Tongue (tissue), 3 donors: ENCODE data around the gene RNF213. TPM values are rescaled to one million over a fixed set of nuclear protein-coding genes. Genes with fewer than 3 reads are reported as not detected.

Experiments
- DNase-seq: peaks from one replicate; pipeline ENCODE4 v3.0.0-alpha.2; 2015
- small RNA-seq: library from RNA; depleted of rRNA; stranded (forward); fragments of <200 nt; gene quantifications from one replicate; pipeline ENCODE3, GENCODE V24; 2014; ENCODE audit warnings: low replicate concordance
- total RNA-seq: library from RNA; depleted of rRNA; stranded (reverse); fragments of >200 nt; gene quantifications from one replicate; pipeline ENCODE4 v1.2.3, GENCODE V29; 2014

Gene RNF213
- total RNA-seq, 1 donor from 2014 or later = 66.8 TPM

DNA sequence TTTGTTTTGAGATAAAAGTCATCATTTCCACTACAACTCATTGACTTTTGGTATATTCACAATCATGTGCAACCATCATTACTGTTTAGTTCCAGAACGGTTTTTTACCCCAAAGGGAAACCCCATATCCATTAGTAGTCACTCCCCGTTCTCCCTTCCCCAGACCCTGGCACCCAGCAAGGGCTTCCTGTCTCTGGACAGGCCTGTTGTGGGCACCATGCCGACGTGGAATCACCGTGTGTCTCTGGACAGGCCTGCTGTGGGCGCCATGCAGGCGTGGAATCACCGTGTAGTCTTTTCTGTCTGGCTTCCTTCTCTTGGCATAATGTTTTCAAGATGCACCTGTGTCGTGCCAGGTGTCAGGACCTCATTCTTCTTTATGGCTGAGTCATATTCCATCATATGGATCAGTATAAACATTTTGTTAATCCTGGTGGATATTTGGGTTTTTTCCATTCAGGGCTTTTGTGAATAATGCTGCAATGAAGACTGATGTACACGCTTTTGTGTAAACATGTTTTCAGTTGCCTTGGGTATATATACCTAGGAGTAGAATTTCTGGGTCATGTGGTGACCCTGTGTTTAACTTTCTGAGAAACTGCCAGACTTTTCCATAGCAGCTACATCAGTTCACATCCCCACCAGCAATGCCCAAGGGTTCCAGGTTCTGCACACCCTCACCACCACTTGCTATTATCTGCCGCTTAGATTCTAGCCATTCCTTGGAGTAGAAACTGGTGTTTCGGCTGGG lies 173.4 kb downstream of the RNF213 start:
- no peak for DNase-seq

DNA sequence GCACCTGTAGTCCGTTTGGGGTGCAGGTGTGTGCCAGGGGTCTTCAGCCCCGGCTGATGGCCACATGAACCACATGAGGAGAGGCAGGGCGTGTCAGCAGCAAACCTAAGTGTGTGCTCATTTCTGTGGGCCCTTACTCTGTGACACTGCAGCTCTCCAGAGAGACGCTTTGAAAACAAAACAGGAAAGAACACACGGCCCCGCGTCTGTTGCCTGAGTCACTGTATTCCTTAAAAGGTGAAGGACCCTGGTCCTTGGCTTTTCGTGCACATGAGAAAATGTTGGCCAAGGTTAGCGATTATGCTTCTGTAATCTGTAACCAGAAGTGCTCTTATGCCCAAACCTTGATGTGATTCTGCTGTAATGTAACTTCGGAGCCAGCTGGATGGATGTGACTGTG lies 176.9 kb downstream of the RNF213 start:
- no peak for DNase-seq

DNA sequence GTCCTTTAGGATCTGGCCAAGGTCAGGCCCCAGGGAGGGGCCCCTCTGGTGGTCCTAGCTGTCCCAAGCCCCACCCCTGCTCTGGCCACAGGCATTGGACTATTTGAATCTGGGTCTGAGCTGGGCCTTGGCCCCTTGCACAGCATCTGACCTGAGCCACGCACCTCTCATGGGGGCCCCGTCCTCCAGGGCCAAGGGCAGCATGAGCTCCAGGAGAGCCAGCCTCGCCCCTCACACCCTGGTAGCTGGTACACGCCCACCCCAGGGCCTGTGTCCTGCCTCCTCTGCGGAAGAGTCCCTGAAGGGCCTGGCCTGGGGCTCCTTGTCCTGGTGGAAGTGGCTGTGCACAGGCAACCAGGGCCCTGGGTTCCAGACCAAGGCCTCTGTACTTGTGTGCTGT lies 178.2 kb downstream of the RNF213 start:
- no peak for DNase-seq

DNA sequence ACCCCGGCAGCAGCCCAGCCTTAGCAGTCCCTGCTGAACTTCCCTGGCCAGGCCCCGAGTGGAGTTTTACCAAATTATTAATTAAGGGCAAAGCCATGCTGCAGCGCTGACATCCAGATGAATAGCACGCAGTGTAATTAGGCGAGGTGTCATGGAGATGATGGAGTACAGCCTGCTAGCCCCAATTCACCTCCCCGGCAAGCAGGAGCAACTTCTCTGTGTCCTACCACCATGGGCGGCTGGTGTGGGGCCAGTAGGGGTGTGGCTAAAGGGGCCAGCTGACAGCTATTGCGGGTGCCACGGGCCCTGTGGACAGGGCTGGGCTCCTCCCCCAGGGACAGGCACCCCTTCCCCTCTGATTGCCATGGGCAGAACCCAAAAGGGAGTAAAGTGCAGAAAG lies 178.8 kb downstream of the RNF213 start:
- DNase-seq = no peak

DNA sequence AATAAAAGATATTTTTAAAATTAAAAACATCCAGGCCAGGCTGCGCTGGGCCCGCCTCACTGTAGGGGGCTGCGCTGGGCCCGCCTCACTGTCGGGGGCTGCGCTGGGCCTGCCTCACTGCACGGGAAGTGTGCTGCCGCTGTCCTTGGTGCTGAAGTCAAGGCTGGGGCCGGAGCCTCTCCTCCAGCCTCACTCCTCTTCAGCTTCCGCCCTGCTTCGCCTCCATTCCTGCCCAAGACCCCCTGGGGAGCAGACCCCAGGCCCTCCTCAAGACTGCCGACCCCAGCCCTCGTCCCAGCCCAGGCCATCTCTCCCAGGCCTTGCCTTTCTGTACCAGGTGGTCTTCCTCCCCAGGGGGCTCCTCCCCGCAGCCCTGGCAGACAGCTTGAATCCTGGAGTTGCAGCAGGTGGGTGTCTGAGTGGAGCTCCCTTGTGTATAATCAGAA lies 180.5 kb downstream of the RNF213 start:
- peak; percentile 89 for DNase-seq

DNA sequence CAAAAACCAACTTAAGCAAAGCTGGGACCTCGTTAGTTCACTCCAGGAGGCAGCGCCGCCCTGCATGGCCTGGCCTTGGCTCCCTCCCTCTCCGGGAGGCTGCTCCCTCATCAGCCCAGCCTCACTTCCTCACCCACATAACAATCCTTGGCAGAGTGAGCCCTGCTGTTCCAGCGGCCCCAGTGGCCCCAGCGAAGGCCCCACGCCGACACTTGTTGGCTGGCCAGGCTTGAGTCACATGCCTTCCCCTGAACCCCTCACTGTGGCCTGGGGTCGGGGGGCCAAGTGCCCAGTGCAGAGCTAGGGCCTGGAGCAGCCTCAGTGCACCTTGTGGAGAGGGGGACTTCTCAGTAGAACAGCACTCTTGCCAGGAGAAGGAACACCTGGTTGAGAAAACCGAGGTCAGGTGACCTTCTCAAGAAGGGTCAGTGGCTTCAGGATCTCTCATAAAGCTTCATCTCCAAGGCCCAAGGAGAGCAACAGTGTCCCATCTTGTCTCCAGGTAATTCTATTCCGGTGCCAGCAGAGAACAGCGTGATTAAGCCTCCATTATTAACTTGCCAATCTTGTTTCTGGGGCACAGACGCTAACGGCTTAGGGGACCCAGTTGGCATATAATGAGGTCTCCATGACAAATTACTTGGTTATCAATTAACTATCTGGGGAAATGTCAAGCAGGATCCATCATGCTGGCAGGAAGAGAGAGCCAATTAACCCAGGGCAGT lies 181.1 kb downstream of the RNF213 start:
- no peak for DNase-seq

DNA sequence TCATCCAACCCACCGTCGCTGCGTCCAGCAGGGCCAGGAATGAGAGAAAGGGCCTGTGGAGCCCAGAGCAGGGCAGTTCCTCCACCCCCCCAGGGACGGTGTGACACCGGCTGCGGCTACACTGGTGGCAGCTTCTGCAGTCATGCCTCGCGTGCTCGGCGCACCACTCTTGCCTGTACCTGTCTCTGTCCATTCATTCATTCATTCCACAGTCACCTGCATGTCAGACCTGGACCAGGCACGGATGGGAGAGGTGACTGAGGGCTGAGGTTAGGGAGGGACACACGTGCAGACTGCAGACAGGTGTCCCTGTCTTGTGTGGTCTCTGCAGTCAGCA lies 181.6 kb downstream of the RNF213 start:
- DNase-seq = no peak

DNA sequence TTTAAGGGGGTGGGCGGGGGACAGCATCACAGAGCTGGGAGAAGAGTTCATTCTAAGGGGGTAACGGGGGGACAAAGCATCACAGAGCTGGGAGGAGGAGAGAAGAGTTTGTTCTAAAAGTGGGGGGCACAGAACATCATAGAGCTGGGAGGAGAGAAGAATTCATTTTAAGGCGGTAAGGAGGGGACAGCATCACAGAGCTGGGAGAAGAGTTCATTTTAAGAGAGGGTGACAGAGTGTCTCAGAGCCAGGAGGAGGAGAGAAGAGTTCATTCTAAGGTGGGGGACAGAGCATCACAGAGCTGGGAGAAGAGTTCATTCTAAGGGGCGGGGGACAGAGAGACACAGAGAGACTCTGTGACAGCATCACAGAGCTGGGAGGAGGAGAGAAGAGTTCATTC lies 182.1 kb downstream of the RNF213 start:
- no peak for DNase-seq

DNA sequence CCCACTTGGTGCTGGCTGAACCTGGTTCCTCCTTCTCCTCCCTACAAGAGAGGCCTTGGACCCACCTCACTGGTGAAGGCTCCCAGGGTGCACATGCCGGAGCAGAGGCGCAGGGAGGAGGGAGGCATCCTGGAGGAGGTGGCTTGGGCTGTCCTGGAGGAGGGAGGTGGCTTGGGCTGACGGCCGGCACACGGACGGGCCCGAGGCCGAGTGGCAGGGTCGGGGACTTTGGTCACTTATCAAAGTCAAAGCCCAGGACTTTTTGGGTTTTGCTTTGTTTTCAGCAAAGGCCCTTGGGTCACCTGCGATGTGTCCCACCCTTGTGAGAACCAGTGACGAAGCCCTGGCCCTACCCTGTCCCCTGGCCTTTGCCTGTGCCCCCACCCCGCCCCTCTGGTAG lies 182.8 kb downstream of the RNF213 start:
- DNase-seq = no peak

DNA sequence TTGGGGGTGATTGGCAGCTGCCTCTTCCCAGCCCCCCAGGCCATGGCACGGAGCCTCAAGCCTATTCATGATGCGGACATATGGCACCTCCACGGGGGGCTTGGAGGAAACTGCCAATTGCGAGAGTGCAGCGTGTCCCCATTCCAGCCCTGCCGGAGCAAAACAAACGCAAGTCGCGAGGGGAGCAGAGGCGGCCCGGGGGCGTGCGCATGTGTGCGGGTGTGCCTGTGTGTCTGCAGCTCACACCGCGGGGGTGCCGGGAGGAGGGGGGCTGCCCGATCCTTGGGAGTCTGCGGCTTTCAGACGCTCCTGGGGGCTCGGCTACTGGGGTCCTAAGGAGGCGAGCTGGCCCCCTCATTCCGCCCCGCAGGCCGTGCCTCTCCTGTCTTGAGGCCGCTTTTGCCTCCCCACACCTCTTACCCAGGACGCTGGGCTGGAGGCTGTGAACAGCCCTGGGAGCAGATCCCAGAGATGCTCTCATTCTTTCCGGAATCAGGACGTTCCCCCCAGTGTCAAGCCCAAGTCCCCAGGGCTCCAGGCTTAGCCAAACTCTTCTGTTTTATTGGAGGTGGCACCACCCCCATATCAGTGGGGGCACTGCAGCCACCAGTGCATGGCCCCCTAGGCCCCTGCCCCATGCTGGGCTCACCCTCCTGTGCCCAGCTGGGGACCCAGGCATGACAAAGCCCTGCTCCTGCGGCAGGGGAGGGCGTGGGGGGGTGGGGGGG lies 183.4 kb downstream of the RNF213 start:
- DNase-seq = no peak

DNA sequence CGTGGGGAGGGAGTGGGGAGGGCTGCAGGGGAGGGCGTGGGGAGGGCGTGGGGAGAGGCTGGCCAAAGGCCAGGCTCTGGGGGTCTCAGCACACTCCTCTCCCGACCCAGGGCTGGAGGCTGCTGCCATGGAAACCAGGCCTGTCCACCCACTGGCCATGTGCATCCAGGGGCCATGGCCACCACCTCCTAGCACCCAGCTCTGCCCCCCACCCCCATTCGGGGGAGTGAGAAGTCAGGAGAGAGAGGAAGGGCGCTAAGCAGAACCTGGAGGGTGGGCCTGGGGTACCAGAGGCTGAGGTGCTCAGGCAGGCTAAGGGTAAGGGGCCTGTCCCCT lies 184.0 kb downstream of the RNF213 start:
- DNase-seq = no peak

DNA sequence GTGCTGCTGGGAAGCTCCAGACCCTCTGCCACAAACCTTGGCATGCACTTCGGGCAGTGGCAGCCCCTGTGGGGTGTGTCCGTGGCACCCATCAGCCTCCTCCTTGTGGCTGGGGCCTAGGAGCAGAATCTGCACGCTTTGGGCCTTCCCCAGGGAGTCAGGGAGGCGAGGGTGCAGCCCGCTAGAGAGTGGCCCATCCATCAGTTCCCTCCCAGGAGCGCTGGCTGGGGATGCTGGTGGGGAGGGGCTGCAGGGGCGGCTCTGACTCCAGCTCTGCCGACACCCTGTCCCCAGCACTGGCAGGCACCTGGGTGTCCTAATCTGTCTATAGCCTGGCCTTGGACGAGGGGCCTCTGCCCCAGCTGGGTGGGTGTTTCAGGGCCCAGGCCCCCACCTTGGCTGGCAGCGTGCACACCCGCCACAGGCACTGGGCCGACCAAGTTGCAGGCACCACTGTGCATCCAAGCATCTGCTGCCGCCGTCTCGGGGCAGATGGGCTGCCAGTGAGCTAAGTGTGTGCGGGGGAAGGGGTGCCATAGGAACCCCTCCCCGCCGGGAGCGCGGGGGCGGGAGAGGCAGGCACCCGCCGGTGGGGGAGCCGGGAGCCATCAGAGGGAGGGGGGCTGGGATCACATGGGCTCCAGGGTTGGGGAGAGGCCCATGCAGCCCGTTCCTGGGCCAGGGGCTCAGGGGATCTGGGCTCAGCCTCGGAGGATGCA lies 184.5 kb downstream of the RNF213 start:
- DNase-seq = no peak

DNA sequence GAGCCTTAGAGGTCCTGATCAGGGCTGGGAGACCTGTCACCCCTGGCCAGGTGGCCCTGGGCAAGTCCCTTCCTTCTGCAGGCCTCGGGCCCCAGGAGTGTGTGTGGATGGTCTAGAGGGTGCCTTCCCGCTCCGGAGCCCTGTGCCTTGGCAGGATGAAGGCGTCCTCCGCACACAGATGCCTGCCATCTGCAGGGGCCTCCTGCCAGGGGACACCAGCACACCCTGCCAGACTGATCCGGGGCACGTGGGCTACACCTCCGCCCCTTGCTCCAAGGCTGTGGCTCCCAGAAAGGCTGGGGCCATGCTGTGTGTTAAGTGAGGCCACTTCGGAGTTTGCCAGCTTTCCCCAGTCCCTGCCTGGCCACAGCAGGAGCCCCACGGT lies 185.1 kb downstream of the RNF213 start:
- no peak for DNase-seq

DNA sequence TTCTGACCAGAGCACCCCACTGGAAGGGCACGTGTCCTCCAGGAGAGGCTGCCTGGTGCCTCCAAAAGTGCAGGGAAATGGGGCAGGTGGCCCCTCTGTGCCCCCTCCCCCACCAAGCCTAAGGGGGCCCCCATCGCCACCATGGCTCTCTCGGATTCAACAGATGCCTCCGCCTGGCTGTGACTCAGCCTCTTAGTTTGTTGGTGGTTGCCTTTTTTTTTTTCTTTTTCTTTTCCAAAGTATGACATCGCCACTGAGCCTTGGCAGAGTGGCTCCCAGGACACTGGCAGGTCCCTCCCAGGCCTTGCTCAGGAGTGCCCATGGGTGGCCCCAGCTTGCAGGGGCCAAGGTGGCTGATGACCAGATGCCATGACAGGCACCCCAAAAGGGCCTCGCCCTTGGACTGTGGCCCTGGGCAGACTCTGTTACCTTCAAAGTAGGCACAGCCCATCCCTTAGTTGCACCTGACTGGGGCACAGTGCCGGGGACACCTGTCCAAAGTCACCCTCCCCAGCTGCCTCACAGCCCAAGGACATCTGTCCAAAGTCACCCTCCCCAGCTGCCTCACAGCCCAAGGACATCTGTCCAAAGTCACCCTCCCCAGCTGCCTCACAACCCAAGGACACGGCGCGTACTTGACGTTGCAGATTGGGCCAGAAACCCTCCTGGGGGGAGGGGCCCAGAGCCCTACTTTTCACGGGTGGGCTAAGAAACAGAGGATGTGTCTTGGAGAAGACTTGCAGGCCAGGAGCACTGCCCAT lies 186.2 kb downstream of the RNF213 start:
- no peak for DNase-seq

DNA sequence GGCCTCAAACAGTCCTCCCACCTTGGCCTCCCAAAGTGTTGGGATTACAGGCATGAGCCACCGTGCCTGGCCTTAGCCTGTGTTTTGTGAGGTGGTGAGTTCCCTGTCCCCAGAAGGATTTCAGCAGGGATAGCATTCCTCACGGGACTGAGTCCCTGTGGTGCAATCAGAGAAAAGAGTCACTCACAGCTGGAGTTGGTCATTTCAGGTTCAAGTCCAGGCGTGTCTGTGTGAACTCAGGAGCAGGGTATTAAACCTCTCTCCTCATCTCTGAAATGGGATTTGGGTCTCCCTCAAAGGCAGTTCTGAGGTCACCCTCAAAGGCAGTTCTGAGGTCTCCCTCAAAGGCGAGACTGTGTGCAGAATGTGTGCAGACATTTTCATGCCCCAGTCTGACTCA lies 187.1 kb downstream of the RNF213 start:
- DNase-seq = no peak

Small RNA genes within 50 kb of the gene (small RNA-seq; reads per million reads assigned to genes)
- gene MIR4730 = not detected

Other genes starting within 250 kb of the RNF213 start
- gene TBC1D16, start 225.0 kb upstream of the RNF213 start, total RNA-seq = 23.3 TPM
- gene CCDC40, start 224.2 kb upstream of the RNF213 start, total RNA-seq = 4.5 TPM
- 22.6 TPM for gene GAA, start 159.3 kb upstream of the RNF213 start, total RNA-seq
- 88.5 TPM for gene EIF4A3, start 113.7 kb upstream of the RNF213 start, total RNA-seq
- gene CARD14, start 90.8 kb upstream of the RNF213 start, total RNA-seq = 14.9 TPM
- 15.5 TPM for gene SGSH, start 40.5 kb upstream of the RNF213 start, total RNA-seq
- 9.2 TPM for gene SLC26A11, start 40.4 kb upstream of the RNF213 start, total RNA-seq
- 10.8 TPM for gene ENDOV, start 154.3 kb downstream of the RNF213 start, total RNA-seq
- gene NPTX1, start 215.8 kb downstream of the RNF213 start, total RNA-seq = 0.31 TPM